Bronchial epithelial cell (primary cell): ENCODE data around the gene CYP39A1. TPM values are rescaled to one million over a fixed set of nuclear protein-coding genes. Genes with fewer than 3 reads are reported as not detected.

Experiments used
- DNase-seq: peaks from one replicate; pipeline ENCODE4 v3.0.0-alpha.2; 2010; ENCODE audit warnings: low read depth
- FAIRE-seq: peaks from 2 replicates; lab custom pipeline; 2011; peaks lifted over from hg19 to GRCh38; lab: Jason Lieb, UNC
- H3K27me3 ChIP-seq: 2 replicates; pipeline ENCODE4 v1.5.1; 2011; ENCODE audit warnings: low read length; ENCODE audit not compliant: control insufficient read depth, insufficient read depth
- H3K36me3 ChIP-seq: 2 replicates; pipeline ENCODE4 v1.5.1; 2011; ENCODE audit warnings: low read length; ENCODE audit not compliant: control insufficient read depth, insufficient read depth
- H3K4me3 ChIP-seq: 2 replicates; pipeline ENCODE4 v1.5.1; 2011; ENCODE audit warnings: mild to moderate bottlenecking, low read depth, low read length, control low read depth
- total RNA-seq: library from RNA; depleted of rRNA; stranded (reverse); fragments of >200 nt; gene quantifications from 2 replicates; pipeline ENCODE4 v1.2.1, GENCODE V29; 2014
- TF ChIP-seq, protein P1 (sequence below): IDR thresholded peaks from 2 replicates; pipeline ENCODE4 v1.5.1; 2011; ENCODE audit warnings: mild to moderate bottlenecking, moderate library complexity, low read length, control low read depth, inconsistent platforms; ENCODE audit not compliant: insufficient read depth, severe bottlenecking

Gene CYP39A1
- total RNA-seq, 1 donor from 2014 or later: 5.0 TPM

DNA sequence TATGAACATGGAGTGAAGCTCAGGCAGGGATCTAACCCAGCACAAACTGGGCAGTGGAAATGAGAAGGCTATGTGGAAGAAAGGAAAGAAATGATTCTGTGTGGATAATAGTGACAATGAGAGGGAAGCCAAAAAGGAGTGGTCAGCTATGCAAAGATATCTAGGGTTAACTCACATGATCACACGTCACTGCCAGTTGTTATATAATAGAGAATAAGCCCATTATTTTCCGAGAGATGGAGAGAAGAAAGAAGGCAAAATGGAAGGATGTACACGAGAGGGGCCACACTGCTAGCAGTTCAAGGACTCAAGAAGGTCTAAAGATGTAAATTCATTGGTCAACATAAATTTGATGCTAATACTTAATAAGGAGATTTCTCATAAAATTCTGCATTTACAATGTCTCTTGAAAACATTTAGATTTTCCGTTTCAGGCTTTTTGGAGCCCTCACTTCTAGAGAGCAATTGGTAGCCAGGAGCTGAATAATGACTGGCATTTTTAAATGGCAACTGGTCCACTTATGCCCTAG, 142.6 kb downstream of the CYP39A1 start:
- no peaks in the 10 kb centered on the region for H3K36me3 ChIP-seq
- TF ChIP-seq, protein P1, sequence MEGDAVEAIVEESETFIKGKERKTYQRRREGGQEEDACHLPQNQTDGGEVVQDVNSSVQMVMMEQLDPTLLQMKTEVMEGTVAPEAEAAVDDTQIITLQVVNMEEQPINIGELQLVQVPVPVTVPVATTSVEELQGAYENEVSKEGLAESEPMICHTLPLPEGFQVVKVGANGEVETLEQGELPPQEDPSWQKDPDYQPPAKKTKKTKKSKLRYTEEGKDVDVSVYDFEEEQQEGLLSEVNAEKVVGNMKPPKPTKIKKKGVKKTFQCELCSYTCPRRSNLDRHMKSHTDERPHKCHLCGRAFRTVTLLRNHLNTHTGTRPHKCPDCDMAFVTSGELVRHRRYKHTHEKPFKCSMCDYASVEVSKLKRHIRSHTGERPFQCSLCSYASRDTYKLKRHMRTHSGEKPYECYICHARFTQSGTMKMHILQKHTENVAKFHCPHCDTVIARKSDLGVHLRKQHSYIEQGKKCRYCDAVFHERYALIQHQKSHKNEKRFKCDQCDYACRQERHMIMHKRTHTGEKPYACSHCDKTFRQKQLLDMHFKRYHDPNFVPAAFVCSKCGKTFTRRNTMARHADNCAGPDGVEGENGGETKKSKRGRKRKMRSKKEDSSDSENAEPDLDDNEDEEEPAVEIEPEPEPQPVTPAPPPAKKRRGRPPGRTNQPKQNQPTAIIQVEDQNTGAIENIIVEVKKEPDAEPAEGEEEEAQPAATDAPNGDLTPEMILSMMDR: no peak
- peaks cover 2% of the 10 kb centered on the region for H3K27me3 ChIP-seq
- FAIRE-seq: no peak
- DNase-seq: no peak
- H3K4me3 ChIP-seq: no peak overlapping the region

DNA sequence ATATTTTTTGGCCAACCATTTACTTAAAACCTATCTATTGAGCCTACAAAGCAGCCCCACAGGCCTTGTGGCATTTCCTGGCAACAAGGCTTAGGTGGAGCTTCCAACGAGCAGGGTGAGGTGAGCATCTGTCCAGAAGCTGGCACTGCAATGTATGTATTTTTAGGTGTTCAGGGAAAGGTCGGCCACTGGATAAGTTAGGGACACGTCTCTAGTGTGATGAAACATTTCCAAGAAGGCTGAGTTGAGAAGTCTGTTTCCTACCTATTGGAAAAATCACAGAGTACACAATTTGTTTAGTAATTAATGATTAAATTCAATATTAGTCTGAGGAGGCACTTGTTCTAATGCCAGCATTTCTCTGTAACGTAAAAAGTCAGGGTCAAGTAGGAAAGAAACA, 143.6 kb downstream of the CYP39A1 start:
- Histone ChIP-seq H3K27me3 (peaks cover 2% of the 10 kb centered on the region), H3K36me3 (no peaks in the 10 kb centered on the region), H3K4me3 (no peak overlapping the region)
- no peak for FAIRE-seq
- DNase-seq: no peak
- TF ChIP-seq, protein P1: no peak

DNA sequence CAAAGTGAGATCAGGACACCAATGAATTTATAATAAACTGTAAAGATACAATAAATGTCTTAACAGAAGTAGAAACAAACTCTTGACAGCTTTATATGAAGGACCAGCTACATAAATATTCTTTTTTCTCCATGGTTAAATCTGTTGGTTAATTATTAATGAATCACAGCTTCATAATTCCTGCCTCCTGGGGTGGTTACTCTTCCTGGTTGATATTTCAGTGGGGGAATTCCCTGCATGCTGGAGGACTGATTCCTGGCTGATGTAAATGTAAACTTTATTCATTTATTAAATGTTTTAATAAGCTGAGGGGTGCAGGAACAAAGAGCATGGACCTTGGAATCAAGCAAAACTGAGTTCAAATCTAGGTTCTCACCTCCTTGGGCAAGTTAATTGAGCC, 145.2 kb downstream of the CYP39A1 start:
- Histone ChIP-seq H3K36me3 (no peaks in the 10 kb centered on the region), H3K4me3 (no peak overlapping the region), H3K27me3 (peaks cover 2% of the 10 kb centered on the region)
- TF ChIP-seq, protein P1: no peak
- FAIRE-seq: no peak
- DNase-seq: peak; percentile 33

DNA sequence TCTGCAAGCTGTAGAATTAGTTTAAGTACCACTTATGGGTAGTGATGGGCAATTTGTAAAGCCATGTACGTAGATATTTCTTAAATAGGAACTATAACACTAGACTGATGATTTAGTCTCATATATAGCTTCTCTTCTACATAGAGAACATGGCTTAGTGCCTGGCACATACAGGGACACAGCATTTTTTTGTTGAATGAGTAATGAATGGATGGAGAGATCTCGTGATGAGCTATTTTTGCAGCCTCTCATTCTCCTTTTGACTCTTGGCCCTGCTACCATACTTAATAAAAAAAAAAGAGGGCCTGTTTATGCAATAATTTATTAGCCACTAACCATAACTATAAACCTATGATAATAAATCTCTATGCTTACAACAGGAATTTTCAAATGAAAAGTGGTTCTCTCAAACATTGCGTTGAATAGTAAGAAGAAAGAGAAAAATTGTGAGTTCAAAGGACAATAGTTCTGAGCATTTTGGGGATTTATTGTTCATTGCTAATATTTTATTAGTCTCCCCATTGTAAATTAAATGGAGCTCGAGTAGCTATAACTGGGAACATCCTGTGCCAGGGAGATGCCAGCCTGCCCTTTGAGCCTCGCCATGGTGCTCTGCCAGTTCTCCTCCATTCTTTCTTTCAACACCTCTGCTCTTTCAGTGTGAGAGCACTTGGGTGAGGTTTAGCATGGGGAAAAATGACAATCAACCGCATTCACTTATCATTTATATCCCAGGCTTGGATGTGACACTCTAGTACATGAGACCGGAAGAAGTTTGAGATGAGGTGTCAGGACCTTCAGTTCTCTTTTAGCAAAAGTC, 146.7 kb downstream of the CYP39A1 start:
- no peaks in the 10 kb centered on the region for H3K27me3 ChIP-seq
- FAIRE-seq (no peak), DNase-seq (no peak)
- H3K4me3 ChIP-seq: no peak overlapping the region
- H3K36me3 ChIP-seq: no peaks in the 10 kb centered on the region
- TF ChIP-seq, protein P1: no peak

DNA sequence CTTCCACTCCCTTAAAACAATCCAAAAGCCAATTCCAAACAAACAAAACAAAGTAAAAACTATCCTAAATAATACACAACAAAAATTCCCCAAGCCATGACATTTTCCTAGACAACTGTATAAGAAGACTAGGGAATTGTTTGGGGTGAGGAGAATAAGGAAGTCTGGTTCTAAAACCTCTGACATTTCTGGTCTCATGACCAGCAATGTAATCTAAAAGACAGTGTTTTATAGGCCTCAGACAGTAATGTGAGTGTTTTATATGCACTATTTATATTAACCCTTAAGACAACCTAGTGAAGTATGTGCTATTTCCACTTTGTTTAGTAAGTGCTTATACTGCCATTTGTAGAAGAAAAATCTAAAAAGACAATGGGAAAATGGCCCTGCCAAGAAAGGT, 148.4 kb downstream of the CYP39A1 start:
- Histone ChIP-seq H3K27me3 (no peaks in the 10 kb centered on the region), H3K36me3 (no peaks in the 10 kb centered on the region), H3K4me3 (no peak overlapping the region)
- FAIRE-seq (no peak), DNase-seq (no peak)
- TF ChIP-seq, protein P1: no peak
